GM12878 (cell line): ENCODE data around the gene AFAP1. TPM values are rescaled to one million over a fixed set of nuclear protein-coding genes. Genes with fewer than 3 reads are reported as not detected.

Experiments
- ATAC-seq: fragments of 200-7000 bp; cut with Tn5 transposase; 3 replicates; pipeline ENCODE4 v1.9.1; 2020; ENCODE audit warnings: mild to moderate bottlenecking, moderate library complexity
- BruUV-seq: library from RNA; stranded (reverse); fragments of 400-500 nt; replicated peaks from 2 replicates; lab custom pipeline; 2021; lab: Mats Ljungman, UMichigan
- CTCF ChIA-PET: fragments of 300-600 bp; sonication (Branson Sonifier 250); formaldehyde crosslinking; extraction: SDS; loops from one replicate; lab custom pipeline; 2021; ENCODE audit warnings: inconsistent platforms; lab: Yijun Ruan, JAX
- POLR2A ChIA-PET: fragments of 350-600 bp; formaldehyde crosslinking; extraction: SDS; loops from one replicate; lab custom pipeline; 2021; ENCODE audit warnings: inconsistent platforms; lab: Charles Lee
- RAD21 ChIA-PET: fragments of 300-600 bp; sonication (Branson Sonifier 250); formaldehyde crosslinking; loops from one replicate; lab custom pipeline; 2023; ENCODE audit warnings: antibody characterized with exemption; ENCODE audit not compliant: unreplicated experiment; lab: Charles Lee
- SMC1A ChIA-PET: fragments of 300-600 bp; sonication (Branson Sonifier 250); formaldehyde crosslinking; loops from one replicate; lab custom pipeline; 2023; ENCODE audit not compliant: unreplicated experiment, uncharacterized antibody; lab: Charles Lee
- DNase-seq: peaks from one replicate; pipeline ENCODE4 v3.0.0-alpha.2; 2011; ENCODE audit warnings: low read depth, low spot score
- FAIRE-seq: peaks from 3 replicates; lab custom pipeline; 2011; peaks lifted over from hg19 to GRCh38; lab: Jason Lieb, UNC
- H2AFZ ChIP-seq: 2 replicates; pipeline ENCODE4 v1.6.0; 2011; ENCODE audit warnings: low read depth, low read length, control low read depth; ENCODE audit not compliant: control insufficient read depth
- H3K27ac ChIP-seq: 2 replicates; pipeline ENCODE4 v1.5.1; 2011; ENCODE audit warnings: control low read depth; ENCODE audit not compliant: control insufficient read depth, insufficient read depth
- H3K27me3 ChIP-seq, 2 experiments: replicated peaks in 1 of 2; 2 replicates each; pipeline versions ENCODE4 v1.6.0 to v1.6.1; 2011; ENCODE audit warnings: low read length in 1 of 2; ENCODE audit not compliant: control insufficient read depth in 2 of 2, insufficient read depth in 2 of 2
- H3K36me3 ChIP-seq, 2 experiments: 2 replicates each; pipeline ENCODE4 v1.5.1; 2011; ENCODE audit warnings: low read length in 1 of 2; ENCODE audit not compliant: control insufficient read depth in 2 of 2, insufficient read depth in 2 of 2
- H3K4me1 ChIP-seq: 2 replicates; pipeline ENCODE4 v1.6.1; 2011; ENCODE audit warnings: mild to moderate bottlenecking, low read length, moderate library complexity, mixed read lengths; ENCODE audit not compliant: control insufficient read depth, insufficient read depth
- H3K4me2 ChIP-seq: 2 replicates; pipeline ENCODE4 v1.6.0; 2011; ENCODE audit warnings: control low read depth; ENCODE audit not compliant: control insufficient read depth, insufficient read depth
- H3K4me3 ChIP-seq: fragments of 200-600 bp; sonication (generic); 2 replicates; pipeline ENCODE4 v1.5.1; 2016
- H3K79me2 ChIP-seq: 2 replicates; pipeline ENCODE4 v1.6.0; 2011; ENCODE audit warnings: low read length; ENCODE audit not compliant: control insufficient read depth, insufficient read depth
- H3K9ac ChIP-seq: 2 replicates; pipeline ENCODE4 v1.8.0; 2011; ENCODE audit warnings: low read length, control low read depth, mixed read lengths; ENCODE audit not compliant: control insufficient read depth, insufficient read depth
- H3K9me3 ChIP-seq: replicated peaks from 3 replicates; pipeline ENCODE4 v1.5.1; 2011; ENCODE audit warnings: mild to moderate bottlenecking, low read length; ENCODE audit not compliant: control insufficient read depth, insufficient read depth
- H4K20me1 ChIP-seq: 2 replicates; pipeline ENCODE4 v1.6.0; 2011; ENCODE audit not compliant: control insufficient read depth, insufficient read depth
- BRCA1 ChIP-seq: IDR thresholded peaks from 2 replicates; pipeline ENCODE4 v1.6.1; 2011; ENCODE audit warnings: low read depth, low read length, improper control_type of control experiment
- CUX1 ChIP-seq: IDR thresholded peaks from 2 replicates; pipeline ENCODE4 v1.6.1; 2012; ENCODE audit warnings: improper control_type of control experiment, low read depth, low read length; ENCODE audit not compliant: insufficient replicate concordance
- IKZF2 ChIP-seq, 2 experiments: fragments of 450-650 bp; IDR thresholded peaks; 2 replicates each; pipeline ENCODE4 v1.6.1; 2017; ENCODE audit warnings: mild to moderate bottlenecking in 2 of 2, moderate library complexity in 2 of 2
- JUND ChIP-seq: IDR thresholded peaks from 2 replicates; pipeline ENCODE4 v1.6.1; 2012; ENCODE audit warnings: low read depth, mild to moderate bottlenecking, low read length, improper control_type of control experiment, moderate library complexity
- KAT2A ChIP-seq: conservative IDR thresholded peaks from 2 replicates; pipeline ENCODE4 v1.6.1; 2011; ENCODE audit warnings: low read depth, low read length; ENCODE audit not compliant: control insufficient read depth
- MYB ChIP-seq: fragments of 150-350 bp; IDR thresholded peaks from 2 replicates; pipeline ENCODE4 v1.6.1; 2014; ENCODE audit warnings: mild to moderate bottlenecking, low read depth, low read length, borderline replicate concordance
- PRDM15 ChIP-seq: fragments of 450-650 bp; formaldehyde crosslinking; IDR thresholded peaks from 2 replicates; pipeline ENCODE4 v1.4.0; 2020; ENCODE audit warnings: mild to moderate bottlenecking, moderate library complexity
- REST ChIP-seq: IDR thresholded peaks from 2 replicates; pipeline ENCODE4 v1.6.1; 2012; ENCODE audit warnings: mild to moderate bottlenecking, low read depth, low read length
- ZNF274 ChIP-seq: IDR thresholded peaks from one replicate; pipeline ENCODE4 v1.8.0; 2011; ENCODE audit not compliant: insufficient read length, insufficient read depth
- ZSCAN29 ChIP-seq: fragments of 450-650 bp; IDR thresholded peaks from 2 replicates; pipeline ENCODE4 v1.6.1; 2017; ENCODE audit warnings: mild to moderate bottlenecking, moderate library complexity
- WGBS: methylation state at CpG from one replicate; pipeline ENCODE4 v1.1.6; 2016; ENCODE audit warnings: low lambda C conversion rate; ENCODE audit not compliant: insufficient replicate concordance, insufficient coverage; ENCODE audit errors: missing lambda C conversion rate; 5-methylcytosine and 5-hydroxymethylcytosine counted together
- in situ Hi-C: fragments of 300-500 bp; cut with MboI; formaldehyde crosslinking; loops from 9 replicates; pipeline ENCODE4 v1.14.3; 2018; ENCODE audit warnings: mixed read lengths
- intact Hi-C: fragments of 100-400 bp; cut with micrococcal nuclease; formaldehyde crosslinking; loops from one replicate; pipeline ENCODE4 v1.14.2; 2022; ENCODE audit not compliant: unreplicated experiment
- polyA plus RNA-seq, 11 experiments: library from polyadenylated mRNA; depleted of rRNA in 4 of 11; unstranded in 6 of 11; stranded (reverse) in 5 of 11; fragments of >200 nt; fragmentation: Nextera tagmentation in 4 of 11; fragmentation: Illumina TruSeq in 1 of 11; extraction: Ambion mirVana in 4 of 11; extraction: Trizol in 1 of 11; gene quantifications; 1 replicate in 1 of 11; 2 replicates in 10 of 11; pipeline versions ENCODE4 v1.2.1 to v1.2.3, GENCODE V29; 2011 to 2016; ENCODE audit warnings: inconsistent platforms in 2 of 11, missing spikeins in 2 of 11, low read depth in 1 of 11
- total RNA-seq, 4 experiments: library from RNA; depleted of rRNA in 3 of 4; stranded (reverse); fragments of >200 nt in 3 of 4; fragmentation: Illumina TruSeq in 1 of 4; extraction: Trizol in 1 of 4; gene quantifications; 2 replicates each; pipeline versions ENCODE4 v1.2.1 to v1.2.3, GENCODE V29; 2013 to 2021

AFAP1 gene
- total and polyA plus RNA-seq, 10 of the 15 experiments (the other 5 are each of a cell fraction or from before 2014, with no cell fraction given) = 0.02 to 0.23 (median 0.09) TPM; not detected in 1

DNA sequence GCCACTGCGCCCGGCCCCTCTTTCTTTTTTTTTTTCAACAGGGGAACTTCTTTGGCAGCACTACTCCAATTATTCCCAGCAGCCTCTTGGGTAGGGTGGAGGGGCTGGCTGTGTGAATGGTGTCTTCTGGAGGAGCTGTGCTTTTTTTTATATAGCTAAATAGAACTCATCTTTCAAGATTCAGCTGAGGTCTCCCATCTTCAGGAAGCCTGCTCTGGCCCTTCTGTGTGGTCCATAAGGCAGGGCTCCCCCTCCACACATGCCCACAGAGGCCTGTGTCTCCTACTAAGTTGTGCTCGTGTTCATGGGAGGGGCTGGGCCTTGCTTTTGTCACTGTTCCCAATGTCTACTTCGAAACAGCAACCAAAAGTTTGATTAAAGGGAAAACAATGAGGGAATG is 116.8 kb downstream of the AFAP1 start:
- 36% methylated on average over 4 of the region's 4 CpGs for WGBS
- no TSS peak for BruUV-seq
- ATAC-seq = no peak
- ChIA-PET SMC1A (no interaction called here), CTCF (interaction anchor here (4.3 kb wide), 1 partner anchor 20 kb away, joined by 14 read pairs; no protein-coding TSS in a partner anchor), POLR2A (no interaction called here), RAD21 (interaction anchor here (0.6 kb wide), 1 partner anchor 122 kb away, joined by 3 read pairs; no protein-coding TSS in a partner anchor)
- H3K27me3 ChIP-seq = peaks cover 0 to 10% of the 10 kb centered on the region in 2 experiments
- intact Hi-C loops = no loop called here
- H2AFZ ChIP-seq = no peak overlapping the region
- no peak for FAIRE-seq
- no peaks in the 10 kb centered on the region for H3K9me3 ChIP-seq
- H4K20me1 ChIP-seq = no peaks in the 10 kb centered on the region
- H3K4me1 ChIP-seq = no peaks in the 10 kb centered on the region
- H3K79me2 ChIP-seq = no peaks in the 10 kb centered on the region
- DNase-seq = no peak
- no peak overlapping the region for H3K4me3 ChIP-seq
- H3K27ac ChIP-seq = no peak overlapping the region
- H3K36me3 ChIP-seq = no peaks in the 10 kb centered on the region
- H3K4me2 ChIP-seq = no peak overlapping the region
- no peak overlapping the region for H3K9ac ChIP-seq
- in situ Hi-C loops = no loop called here
- TF ChIP-seq IKZF2 (IDR thresholded peaks at IDR 0.05) = no peak
- TF ChIP-seq ZNF274 = no peak
- no peak for TF ChIP-seq MYB
- TF ChIP-seq ZSCAN29 = no peak
- no peak for TF ChIP-seq JUND
- TF ChIP-seq REST = no peak
- TF ChIP-seq CUX1 = no peak
- no peak for TF ChIP-seq BRCA1
- TF ChIP-seq KAT2A = no peak
- no peak for TF ChIP-seq PRDM15 (CRISPR knock-in tag)
